NCI-H128 (cell line): ENCODE measurements around the gene INCA1.

Experiments
- DNase-seq: peaks from one replicate; lab custom pipeline; 2025; ENCODE audit not compliant: unreplicated experiment; lab: John Stamatoyannopoulos, UW

INCA1 gene

DNA sequence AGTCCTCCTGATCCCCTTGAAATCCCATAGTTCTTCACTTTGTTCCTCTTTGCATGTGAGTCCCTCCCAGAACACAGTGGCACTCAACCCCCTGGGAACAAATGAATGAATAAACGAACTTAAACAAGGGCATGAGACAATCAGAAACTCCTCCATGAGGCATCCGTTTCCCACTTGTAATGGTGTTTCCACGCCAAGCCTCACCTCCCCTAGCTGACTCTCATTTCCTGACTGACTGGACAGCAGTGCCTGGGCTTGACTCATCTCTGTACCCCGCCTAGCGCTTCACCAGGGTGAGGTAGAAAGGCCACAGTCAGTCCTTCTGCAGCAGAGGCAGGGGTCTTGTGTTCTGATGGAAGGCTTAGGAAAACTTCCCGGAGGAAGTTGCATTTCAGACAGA lies 14.6 kb upstream of the INCA1 start:
- DNase-seq, result no peak

DNA sequence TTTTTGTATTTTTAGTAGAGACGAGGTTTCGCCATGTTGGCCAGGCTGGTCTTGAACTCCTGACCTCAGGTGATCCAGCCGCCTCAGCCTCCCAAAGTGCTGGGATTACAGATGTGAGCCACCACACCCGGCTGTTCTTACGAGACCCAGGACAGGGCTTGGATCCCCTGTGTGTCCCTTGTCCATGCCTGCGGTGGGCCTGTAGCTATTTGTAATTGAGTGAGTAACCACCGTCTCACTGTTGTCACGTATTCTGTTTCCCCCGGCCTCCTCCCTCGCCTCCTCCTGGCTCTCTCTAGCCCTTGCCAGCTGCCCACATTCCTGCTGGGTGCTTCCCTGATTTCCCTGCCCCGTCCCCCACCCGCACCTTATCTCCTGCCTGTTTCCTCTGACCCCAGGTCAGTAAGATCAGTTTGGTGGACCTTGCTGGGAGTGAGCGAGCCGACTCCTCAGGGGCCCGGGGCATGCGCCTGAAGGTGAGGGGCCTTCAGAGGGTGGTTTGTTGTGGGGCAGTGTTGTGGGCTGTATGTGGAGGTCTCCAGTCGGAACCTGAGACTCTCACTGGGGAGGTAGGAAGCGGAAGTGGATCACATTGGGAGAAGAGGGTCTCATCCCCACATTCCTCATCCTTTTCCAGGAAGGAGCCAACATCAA lies 6.0 kb upstream of the INCA1 start:
- no peak for DNase-seq

DNA sequence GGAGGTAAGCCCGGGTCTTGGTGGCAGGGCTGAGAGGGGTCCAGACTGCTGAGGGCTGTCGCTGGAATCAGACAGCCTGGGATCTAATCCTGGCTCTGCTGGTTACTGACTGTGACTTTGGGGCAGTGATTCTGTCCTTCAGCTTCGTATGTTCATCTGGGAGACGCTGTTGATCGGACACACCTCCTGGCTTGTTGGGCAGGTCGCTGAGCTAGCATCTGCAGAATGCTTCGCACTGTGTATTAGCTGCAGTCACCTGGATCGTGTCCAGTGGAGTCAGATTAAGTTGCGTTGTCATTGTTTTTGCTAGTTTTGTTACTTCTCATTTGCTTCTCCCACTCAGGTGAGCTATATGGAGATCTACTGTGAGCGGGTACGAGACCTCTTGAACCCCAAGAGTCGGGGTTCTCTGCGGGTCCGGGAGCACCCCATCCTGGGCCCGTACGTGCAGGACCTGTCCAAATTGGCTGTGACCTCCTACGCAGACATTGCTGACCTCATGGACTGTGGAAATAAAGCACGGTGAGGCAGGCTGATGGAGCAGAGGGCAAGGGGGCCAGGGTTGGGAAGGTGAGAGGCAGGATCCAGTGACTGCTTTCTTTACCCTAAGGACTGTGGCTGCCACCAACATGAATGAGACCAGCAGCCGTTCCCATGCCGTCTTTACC lies 4.9 kb upstream of the INCA1 start:
- DNase-seq, result no peak

DNA sequence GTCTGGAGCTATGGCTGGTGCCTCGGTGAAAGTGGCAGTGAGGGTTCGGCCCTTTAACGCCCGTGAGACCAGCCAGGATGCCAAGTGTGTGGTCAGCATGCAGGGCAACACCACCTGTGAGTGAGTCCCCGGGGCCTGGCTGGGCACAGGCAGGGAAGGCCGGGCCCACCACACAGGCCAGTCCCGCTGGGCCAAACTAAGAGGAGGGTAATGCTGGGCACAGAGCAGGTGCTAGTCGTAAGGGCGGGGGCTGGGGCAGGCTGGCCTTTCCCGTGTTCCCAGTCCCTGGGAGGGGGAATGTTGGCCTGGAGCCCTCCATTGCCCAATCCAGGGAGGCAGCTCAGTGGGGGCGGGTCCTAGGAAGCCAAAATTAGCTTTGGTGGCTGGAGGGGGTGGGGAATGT lies 2.9 kb upstream of the INCA1 start:
- no peak for DNase-seq

DNA sequence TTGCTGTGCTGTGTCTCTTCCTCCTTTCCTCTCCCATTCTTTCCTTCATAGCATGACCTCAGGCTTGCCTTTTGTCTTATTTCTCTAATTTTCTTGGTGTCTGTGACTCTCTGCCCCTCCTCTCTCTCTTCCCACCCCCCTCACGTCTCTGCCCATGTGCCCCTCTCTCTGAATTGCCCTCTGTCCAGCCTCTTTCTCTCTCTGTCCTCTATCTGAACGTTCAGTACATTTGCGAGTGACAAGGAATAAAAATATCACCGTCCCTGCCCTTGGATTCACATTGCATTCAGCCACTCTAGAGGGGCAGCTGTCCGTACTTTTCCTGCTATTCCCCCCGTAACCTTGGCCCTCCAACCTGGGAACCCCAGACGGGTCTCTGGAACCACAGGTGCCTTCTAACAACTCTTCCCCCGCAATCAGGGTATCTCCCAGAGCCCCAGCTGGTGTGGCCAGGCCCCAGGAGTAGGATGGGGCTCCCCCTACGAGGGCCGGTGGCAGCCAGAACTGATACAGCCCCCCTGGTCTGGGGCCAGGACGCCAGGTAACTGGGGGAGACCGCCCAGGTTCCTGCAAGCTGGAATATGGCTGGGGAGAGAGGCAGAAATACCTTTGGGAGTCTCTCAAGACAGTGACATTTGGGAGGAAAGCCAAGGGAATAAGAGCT lies 2.2 kb upstream of the INCA1 start:
- DNase-seq, result no peak

DNA sequence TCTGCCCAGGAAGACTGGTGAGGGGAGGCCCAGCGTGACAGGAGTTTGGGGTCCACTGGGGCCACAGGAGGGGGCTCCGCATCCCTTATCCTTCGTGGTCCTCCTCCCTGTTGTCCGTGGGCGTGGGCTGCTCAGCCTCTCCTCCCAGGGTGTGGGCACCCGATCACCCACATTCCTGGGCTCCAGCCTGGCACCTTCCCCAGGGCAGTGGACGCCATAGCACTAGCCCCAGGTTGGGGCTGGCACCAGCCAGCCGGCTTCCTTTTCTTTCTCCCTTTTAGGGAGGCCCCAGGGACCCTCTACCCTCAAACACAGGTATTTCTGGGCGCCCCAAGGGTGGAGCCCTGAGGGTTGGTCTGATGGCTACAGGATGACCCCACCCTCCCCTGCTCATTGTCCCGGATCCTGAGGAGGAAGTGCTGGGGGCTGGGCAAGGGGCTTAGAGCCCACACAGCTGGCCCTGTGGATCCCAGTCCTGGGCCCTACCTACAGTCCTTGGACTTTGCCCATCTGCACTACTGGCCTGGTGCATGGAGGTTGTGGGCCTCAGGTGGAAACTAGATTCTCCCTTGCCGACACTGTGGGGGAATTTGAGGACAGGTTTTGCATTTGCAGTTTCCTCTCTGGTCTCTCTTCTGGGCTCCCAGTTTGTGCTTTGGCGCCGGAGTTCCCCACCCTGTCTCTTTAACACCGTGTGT lies 1.6 kb upstream of the INCA1 start:
- DNase-seq, result no peak

DNA sequence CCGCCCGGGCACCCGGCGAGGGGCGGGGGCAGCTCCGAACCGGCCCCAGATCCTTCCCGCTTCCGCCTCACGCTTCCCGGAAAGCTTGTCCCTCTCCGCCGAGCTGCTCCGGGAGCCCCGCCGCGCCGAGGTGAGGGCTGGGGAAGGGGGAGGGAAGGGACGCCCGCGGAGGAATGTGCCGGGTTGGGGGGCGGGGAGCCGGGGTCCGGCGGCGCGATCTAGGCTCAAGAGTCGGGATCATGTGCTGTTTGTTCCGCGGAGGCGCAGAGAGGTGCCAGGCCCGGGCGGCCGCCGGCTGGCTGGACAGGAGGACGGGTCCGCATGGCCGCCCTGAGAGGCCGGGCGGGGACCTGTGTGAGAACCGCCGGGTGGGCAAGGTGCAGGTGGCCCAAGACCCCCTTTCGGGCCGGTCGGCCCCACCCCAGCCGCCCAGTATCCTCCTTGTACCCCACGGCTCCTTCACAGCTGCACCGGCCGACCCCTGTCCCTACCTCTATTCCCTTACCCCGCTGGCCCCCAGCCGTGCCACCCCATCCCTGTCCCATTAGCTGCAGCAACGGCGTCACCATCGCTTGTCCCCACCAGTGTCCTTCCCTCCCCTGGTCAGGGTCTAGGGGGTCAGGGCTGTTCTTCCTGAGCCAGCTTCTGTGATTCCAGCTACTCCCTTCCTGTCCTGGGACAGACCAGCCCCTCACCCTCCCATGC lies 857 bp upstream of the INCA1 start:
- no peak for DNase-seq

DNA sequence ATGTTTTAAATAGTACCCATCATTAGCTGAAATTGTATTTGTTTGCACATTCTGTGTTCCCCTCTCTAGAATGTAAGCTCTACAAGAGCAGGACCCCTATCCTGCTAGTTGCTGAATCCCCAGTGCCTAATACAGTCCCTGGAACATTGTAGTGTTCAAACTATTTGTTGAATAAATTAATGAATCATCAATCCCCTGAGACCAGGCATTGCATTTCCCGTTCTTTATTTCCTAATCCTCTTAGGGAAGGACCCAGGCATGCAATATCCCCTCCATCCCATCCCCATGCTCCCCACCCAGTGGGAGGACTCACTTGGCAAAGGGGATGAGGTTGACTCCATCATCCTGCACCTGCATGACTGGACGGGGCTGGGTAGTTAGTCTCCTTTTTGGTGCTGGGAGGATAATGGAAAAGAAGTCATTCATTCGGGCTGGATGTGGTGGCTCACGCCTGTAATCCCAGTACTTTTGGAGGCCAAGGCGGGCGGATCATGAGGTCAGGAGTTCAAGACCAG lies 3.2 kb downstream of the INCA1 start:
- DNase-seq, result no peak

DNA sequence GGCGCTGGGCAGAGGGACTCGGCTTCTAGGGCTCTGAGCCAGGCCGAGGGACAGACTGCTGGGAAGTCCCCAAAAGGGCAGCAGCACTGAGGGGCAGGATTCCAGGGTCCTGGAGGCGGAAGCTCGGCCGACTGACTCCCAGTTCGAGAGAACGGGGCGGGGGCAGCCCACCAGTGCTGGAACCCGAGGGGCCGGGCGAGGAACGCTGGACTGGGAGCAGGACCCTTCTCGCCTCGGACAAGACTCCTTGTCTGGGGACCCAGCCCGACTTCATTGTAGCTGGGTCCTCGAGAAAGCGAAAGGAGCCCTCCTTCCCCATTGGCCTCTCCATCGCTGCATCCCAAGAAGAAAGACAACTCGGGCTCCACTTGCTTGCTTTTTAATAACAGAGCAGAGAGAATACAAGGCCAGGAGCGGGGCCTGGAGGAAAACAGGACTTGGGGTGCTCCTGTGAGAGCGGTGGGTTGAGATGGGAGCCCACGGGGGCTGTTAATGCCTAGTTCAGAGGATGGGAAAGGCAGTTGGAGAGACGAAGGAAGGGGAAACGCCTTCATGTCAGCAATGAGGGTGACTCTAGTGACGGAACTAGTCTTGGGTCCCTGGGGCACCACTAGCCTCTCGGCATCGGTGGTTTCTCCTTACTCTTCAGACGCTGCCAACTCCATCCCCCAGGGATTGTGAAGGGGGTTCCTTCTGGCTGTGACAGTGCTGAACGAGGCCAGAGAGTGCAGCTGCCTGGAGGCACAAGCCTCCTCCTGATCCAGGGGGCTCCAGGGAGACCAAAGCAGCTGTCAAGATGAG lies 9.4 kb downstream of the INCA1 start:
- no peak for DNase-seq

DNA sequence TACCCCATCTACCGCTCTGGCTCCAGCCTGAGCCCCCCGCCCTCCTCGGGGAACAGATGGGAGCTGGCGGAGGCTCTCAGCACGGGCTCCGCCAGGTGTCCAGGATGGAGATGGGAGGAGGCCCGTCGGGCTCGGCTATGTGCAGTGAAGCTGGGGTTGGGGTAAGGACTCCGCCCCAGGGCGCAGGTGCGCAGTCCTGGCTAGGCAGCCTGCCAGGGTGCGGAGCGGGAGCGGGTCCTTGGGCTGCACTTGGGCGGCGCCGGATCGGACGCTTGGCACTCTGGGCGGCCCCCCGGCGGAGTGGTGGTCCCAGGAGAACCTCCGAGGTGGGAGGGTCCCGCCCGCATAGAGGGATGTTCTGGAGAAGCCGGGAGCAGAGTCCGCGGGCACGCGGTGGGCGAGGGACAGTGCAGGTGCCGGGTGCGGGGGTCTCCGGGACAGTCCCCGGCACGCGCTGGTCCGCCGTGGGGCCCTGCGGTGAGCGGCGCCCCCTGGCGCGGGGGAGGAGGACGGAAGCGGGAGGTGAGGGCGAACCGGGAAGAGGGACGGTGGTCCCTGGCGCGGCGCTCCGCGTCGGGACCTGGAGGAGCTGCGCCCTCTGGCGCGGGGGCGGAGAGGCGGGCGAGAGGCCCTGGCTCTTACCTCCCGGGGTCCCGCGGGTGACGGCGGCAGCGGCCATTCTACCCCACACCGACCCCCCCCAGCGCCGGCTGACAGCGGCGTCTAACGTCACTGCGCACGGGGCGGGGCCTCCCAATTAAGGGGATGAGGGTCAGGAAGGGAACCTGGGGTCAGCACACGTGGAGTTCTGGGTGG lies 10.2 kb downstream of the INCA1 start, which contains the start of gene CAMTA2:
Gene CAMTA2 (minus strand): TSS at position 725 of the 816 bp plus-strand sequence. CDS start 1,453 bp downstream, outside the sequence.
- DNase-seq, result no peak

DNA sequence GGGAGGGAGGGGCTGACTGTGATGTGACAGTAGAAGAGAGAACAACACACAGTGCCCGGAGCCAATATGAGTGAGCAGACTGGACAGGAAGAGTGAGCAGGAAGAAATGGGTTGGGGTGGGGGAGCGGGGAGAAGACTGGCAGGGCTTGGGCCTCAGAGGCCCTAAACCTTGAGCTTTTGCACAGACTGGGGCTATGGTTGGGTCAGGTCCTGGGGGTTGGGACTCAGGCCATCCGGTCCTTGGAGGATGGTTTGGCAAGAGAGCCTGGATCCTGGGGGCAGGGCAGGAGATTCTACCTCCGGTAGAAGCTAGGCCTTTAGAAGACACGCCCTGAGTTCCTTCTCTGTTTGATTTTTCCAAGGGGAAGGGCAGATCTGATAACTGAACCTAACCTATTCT lies 10.9 kb downstream of the INCA1 start:
- no peak for DNase-seq

DNA sequence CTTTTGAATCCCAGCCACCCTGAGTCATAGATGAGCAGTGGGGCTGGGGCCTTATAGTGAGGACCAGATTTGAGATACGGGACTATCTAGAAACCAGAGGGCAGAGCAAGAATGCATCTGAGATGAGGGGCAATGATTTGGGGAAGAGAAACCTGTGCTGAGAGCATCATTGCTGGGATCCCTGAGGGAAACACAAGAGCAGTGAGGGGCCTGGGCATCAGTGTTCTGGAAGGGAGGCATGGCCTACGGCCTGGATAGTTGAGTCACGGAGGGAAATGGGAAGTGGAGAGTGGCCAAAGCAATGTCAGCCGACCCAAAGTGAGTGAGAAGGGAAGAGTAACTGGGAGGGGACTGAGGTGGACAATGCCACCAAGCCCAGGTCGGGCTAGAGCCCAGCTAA lies 15.0 kb downstream of the INCA1 start:
- no peak for DNase-seq

DNA sequence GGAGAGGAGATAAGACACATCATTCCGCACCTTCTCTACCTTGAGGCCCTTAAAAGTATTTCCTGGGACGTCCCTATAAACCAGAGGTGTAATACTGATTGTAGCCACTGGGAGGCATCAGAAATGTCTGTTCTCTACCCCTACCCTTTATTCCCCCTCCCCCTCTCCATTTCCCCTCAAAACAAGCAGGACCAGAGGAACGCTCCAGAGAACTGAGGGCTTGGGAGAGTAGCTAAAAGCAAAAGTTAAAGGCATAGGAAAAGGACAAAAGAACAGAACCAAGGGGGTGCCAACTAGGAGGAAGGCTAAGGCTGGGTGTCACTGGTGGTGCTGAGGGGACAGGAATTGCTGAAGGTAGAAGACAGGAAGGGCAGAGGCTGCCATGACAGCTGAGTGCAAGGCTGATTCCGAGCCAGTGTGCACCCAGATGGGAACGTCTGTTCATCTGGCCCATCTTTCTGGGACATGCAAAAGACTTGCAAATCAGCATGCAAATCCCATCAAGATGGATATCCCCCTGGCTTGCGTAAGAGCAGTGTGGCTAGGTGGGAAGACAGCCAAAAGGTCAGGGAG lies 16.6 kb downstream of the INCA1 start:
- no peak for DNase-seq

DNA sequence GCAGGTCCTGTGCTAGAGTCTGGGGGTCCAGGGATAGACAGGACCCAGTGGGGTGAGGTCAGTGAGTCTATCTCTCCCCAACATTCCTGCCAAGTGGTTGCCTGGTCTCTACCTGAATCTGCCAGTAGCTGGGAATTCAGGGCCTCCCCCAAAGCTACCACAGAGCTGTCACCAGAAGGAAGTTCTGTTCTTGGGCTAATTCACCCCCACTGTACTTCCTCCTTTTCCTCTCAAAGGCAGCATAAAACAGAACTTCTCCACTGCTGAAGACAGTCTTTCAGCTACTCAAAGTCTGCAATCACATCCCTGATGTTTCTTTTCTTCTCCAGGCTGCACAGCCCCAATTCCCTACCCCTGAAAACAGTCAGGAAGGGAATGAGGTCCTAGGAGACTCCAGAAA lies 18.6 kb downstream of the INCA1 start:
- no peak for DNase-seq

DNA sequence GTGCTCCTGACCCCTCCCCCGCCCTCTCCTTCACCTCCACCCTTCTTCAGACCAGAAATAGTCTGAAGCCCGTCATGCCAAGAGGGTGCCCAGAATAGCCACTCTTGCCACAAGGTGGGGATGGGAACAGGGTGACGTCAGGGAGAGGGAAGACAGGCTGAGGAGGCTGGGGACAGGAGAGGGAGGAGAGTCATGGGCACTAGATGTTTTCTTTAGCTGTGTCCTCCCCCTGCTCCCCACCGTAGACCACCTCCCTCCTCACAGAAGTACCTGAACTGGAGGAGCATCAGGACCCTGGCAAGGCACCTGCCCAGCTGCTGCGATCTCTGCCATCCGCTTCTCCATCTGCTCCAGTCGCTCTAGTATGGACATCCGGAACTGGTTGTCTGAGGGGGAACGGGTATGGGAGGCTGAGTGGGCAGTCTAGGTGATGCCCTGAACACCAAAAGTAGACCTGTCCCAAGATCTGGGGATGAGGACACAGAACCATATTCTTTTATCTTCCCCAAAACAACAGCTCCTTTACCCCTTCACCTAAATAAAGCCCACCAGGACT lies 23.1 kb downstream of the INCA1 start:
- DNase-seq, result no peak

DNA sequence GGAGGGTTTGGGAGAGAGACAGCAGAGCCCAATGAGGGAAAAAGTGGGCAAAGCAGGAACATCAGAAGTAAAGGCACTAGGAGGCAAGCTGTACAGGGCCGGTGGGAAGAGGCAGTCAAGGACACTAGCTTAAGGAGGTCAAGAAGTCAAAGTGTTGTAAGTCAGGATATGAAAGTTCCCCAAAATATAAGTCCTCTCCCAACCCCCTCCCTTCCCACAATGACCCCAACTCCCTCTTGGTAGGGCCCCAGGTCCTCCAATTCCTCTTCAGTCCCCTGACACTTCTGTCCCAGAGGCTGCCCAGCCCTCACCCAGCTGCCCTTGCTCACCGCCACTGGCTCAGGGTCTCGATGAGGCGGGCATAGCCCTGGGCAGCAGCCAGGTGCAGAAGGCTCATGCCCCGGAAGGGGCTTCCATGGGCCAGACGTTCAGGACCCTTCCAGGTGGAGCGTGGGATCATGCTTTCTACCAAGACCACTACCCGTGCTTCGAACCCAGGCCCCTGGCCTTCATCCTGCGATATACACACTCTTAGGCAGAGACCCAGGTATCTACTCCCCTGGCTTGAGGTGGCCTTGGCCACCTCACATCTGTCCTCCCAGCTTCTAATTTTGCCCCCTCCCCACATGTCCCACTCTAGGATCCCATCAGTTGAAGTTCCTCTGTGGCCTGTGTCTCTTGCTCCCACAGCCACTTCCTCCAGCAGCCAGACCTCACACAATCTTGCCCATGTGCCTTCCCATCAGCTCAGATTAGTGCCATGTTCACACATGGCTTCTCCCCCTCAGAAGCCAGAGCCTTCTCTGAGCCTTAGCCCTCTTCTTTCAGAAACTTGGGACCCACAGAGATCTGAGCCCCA lies 23.8 kb downstream of the INCA1 start:
- DNase-seq, result no peak

DNA sequence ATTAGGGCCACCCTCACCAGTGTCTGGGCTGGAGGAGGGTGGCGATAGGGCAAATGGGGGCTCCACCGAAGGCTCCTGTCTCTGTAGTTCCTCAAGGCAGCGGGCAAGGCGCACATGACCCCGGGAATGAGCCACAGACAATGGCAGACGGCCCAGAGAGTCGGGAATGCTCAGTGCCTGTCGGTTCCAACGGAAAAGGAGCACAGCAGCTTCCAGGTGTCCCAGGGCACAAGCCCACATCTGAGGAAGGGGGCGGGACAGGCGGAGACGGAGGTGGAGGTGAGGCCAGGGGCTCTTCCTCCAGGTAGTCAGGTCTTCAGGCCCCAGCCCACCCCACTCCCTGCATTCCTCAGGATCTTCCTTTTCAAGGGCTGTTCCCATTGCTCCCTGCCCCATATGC lies 24.6 kb downstream of the INCA1 start:
- DNase-seq, result no peak

DNA sequence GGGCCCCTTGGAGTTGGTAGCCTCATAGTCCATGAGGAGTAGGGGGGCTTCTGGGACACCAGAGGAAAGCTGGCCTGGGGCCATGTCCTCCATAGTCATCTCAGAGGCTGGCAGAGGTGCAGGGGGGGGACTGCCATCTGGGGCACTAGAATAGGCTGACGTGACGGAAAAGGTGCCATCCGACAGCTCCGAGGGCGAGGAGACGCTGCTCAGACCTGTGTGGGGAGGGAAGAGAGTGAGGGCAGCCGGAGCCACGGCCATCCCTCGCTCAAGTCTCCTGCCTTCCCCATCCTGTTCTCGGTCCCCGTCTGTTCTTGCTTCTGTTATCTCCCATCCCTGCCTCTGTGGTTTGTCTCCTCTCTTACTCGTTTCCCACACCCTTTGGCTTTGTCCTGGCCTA lies 25.0 kb downstream of the INCA1 start:
- no peak for DNase-seq
